SK-N-SH (cell line): Measurements from ENCODE around the gene KCNQ5. TPM values are rescaled to one million over a fixed set of nuclear protein-coding genes. Genes with fewer than 3 reads are reported as not detected.

ENCODE experiments used
- CTCF ChIA-PET: fragments of 300-600, 350-600 bp; formaldehyde crosslinking; extraction: SDS; loops from one replicate; lab custom pipeline; 2021; lab: Yijun Ruan, JAX
- POLR2A ChIA-PET: fragments of 350-600 bp; sonication (Branson Sonifier 250); formaldehyde crosslinking; extraction: SDS; loops from one replicate; lab custom pipeline; 2020; ENCODE audit warnings: antibody characterized with exemption, inconsistent platforms; lab: Yijun Ruan, JAX
- DNase-seq: peaks from one replicate; pipeline ENCODE4 v3.0.0; 2012
- H2AFZ ChIP-seq: fragments of 200-600 bp; sonication (generic); 2 replicates; pipeline ENCODE4 v1.8.1; 2016; ENCODE audit warnings: antibody characterized with exemption, mild to moderate bottlenecking, low read depth
- H3F3A ChIP-seq: fragments of 200-600 bp; sonication (generic); replicated peaks from 2 replicates; pipeline ENCODE3; 2016; ENCODE audit warnings: antibody characterized with exemption, mild to moderate bottlenecking; ENCODE audit not compliant: insufficient read depth
- H3K27ac ChIP-seq, 2 experiments: fragments of 200-500 bp in 1 of 2; fragments of 200-600 bp in 1 of 2; sonication (Bioruptor generic) in 1 of 2; sonication (generic), shearing (Covaris generic) in 1 of 2; 2 replicates each; pipeline versions ENCODE4 v1.5.1 to v1.6.1; 2014 to 2016; ENCODE audit warnings: low read depth in 2 of 2, inconsistent platforms in 1 of 2, low read length in 1 of 2, mild to moderate bottlenecking in 1 of 2, mixed read lengths in 1 of 2
- H3K27me3 ChIP-seq: fragments of 200-600 bp; sonication (generic), shearing (Covaris generic); 2 replicates; pipeline ENCODE4 v1.6.1; 2016; ENCODE audit warnings: mixed run types; ENCODE audit not compliant: insufficient read depth
- H3K36me3 ChIP-seq, 2 experiments: fragments of 200-500 bp in 1 of 2; fragments of 200-600 bp in 1 of 2; sonication (Bioruptor generic) in 1 of 2; sonication (generic) in 1 of 2; replicated peaks in 1 of 2; 2 replicates each; pipeline versions ENCODE3 to v1.5.1; 2014 to 2016; ENCODE audit warnings: low read length in 1 of 2, mild to moderate bottlenecking in 1 of 2; ENCODE audit not compliant: insufficient read depth in 2 of 2, control insufficient read depth in 1 of 2
- H3K4me1 ChIP-seq, 2 experiments: fragments of 200-500 bp in 1 of 2; fragments of 200-600 bp in 1 of 2; sonication (Bioruptor generic) in 1 of 2; sonication (generic), shearing (Covaris generic) in 1 of 2; 2 replicates each; pipeline versions ENCODE4 v1.5.1 to v1.6.1; 2014 to 2016; ENCODE audit warnings: low read depth in 1 of 2, low read length in 1 of 2, mixed run types in 1 of 2; ENCODE audit not compliant: insufficient read depth in 2 of 2, control insufficient read depth in 1 of 2
- H3K4me2 ChIP-seq: fragments of 200-600 bp; sonication (generic), shearing (Covaris generic); 2 replicates; pipeline ENCODE4 v1.6.1; 2017; ENCODE audit warnings: mixed run types
- H3K4me3 ChIP-seq, 2 experiments: fragments of 200-500 bp in 1 of 2; fragments of 200-600 bp in 1 of 2; sonication (Bioruptor generic) in 1 of 2; sonication (generic), shearing (Covaris generic) in 1 of 2; 2 replicates each; pipeline versions ENCODE4 v1.5.1 to v1.8.1; 2014 to 2016; ENCODE audit warnings: low read depth in 2 of 2, inconsistent platforms in 1 of 2, low read length in 1 of 2, mild to moderate bottlenecking in 1 of 2, mixed read lengths in 1 of 2, moderate library complexity in 1 of 2
- H3K79me2 ChIP-seq: fragments of 200-600 bp; sonication (generic); 2 replicates; pipeline ENCODE4 v1.8.1; 2017; ENCODE audit warnings: mild to moderate bottlenecking; ENCODE audit not compliant: insufficient read depth
- H3K9ac ChIP-seq: fragments of 200-600 bp; sonication (generic); 2 replicates; pipeline ENCODE4 v1.6.1; 2017; ENCODE audit warnings: mixed run types
- H3K9me2 ChIP-seq: fragments of 200-600 bp; sonication (generic); 2 replicates; pipeline ENCODE4 v1.6.1; 2017; ENCODE audit warnings: mixed run types
- H3K9me3 ChIP-seq: fragments of 200-600 bp; sonication (generic); 2 replicates; pipeline ENCODE4 v1.6.1; 2017; ENCODE audit warnings: mixed run types, mild to moderate bottlenecking, moderate library complexity
- H4K20me1 ChIP-seq: fragments of 200-600 bp; sonication (generic); 2 replicates; pipeline ENCODE4 v1.6.1; 2017; ENCODE audit warnings: mild to moderate bottlenecking, mixed run types; ENCODE audit not compliant: insufficient read depth
- CHD2 ChIP-seq: fragments of 150-350 bp; IDR thresholded peaks from 2 replicates; pipeline ENCODE4 v1.6.1; 2018; ENCODE audit warnings: low read length; ENCODE audit not compliant: partially characterized antibody
- CTCF ChIP-seq: fragments of 200-600 bp; sonication (generic); IDR thresholded peaks from 2 replicates; pipeline ENCODE4 v1.6.1; 2017; ENCODE audit warnings: antibody characterized with exemption, mild to moderate bottlenecking, moderate library complexity
- EZH2phosphoT487 ChIP-seq: fragments of 200-600 bp; sonication (generic); IDR thresholded peaks from 2 replicates; pipeline ENCODE4 v1.6.1; 2017; ENCODE audit warnings: low read depth, mixed run types, mild to moderate bottlenecking, antibody characterized with exemption, moderate library complexity, borderline replicate concordance
- FOSL2 ChIP-seq: IDR thresholded peaks from 2 replicates; pipeline ENCODE4 v1.4.0; 2012; ENCODE audit warnings: low read depth, mild to moderate bottlenecking, moderate library complexity, borderline replicate concordance
- FOXJ3 ChIP-seq: sonication (generic); formaldehyde crosslinking; IDR thresholded peaks from 2 replicates; pipeline ENCODE4 v1.5.1; 2020; ENCODE audit warnings: mild to moderate bottlenecking, missing genetic modification reagents
- MAX ChIP-seq: IDR thresholded peaks from 2 replicates; pipeline ENCODE4 v1.4.0; 2012; ENCODE audit warnings: low read depth
- MEF2A ChIP-seq: IDR thresholded peaks from 2 replicates; pipeline ENCODE4 v1.4.0; 2012; ENCODE audit warnings: low read depth, borderline replicate concordance
- RCOR1 ChIP-seq: fragments of 150-350 bp; IDR thresholded peaks from 2 replicates; pipeline ENCODE4 v1.6.1; 2017; ENCODE audit warnings: antibody characterized with exemption, low read length
- REST ChIP-seq: IDR thresholded peaks from 2 replicates; pipeline ENCODE4 v1.6.1; 2012; ENCODE audit warnings: mild to moderate bottlenecking, low read depth, low read length, moderate library complexity
- RXRA ChIP-seq: IDR thresholded peaks from 2 replicates; pipeline ENCODE4 v1.4.0; 2012; ENCODE audit warnings: low read depth, mild to moderate bottlenecking, borderline replicate concordance
- SIN3A ChIP-seq: IDR thresholded peaks from 2 replicates; pipeline ENCODE4 v1.6.1; 2012; ENCODE audit warnings: low read depth, mild to moderate bottlenecking, low read length, moderate library complexity, borderline replicate concordance
- TAF1 ChIP-seq: IDR thresholded peaks from 2 replicates; pipeline ENCODE4 v1.6.1; 2012; ENCODE audit warnings: low read depth, mild to moderate bottlenecking, low read length, moderate library complexity, borderline replicate concordance
- USF1 ChIP-seq: IDR thresholded peaks from 2 replicates; pipeline ENCODE4 v1.4.0; 2012; ENCODE audit warnings: low read depth, borderline replicate concordance
- USF2 ChIP-seq: fragments of 150-350 bp; IDR thresholded peaks from 2 replicates; pipeline ENCODE4 v1.6.1; 2017; ENCODE audit warnings: antibody characterized with exemption, low read length, low read depth, borderline replicate concordance
- YY1 ChIP-seq: IDR thresholded peaks from 2 replicates; pipeline ENCODE4 v1.4.0; 2012; ENCODE audit warnings: low read depth, mild to moderate bottlenecking
- ZBTB33 ChIP-seq: IDR thresholded peaks from 2 replicates; pipeline ENCODE4 v1.4.0; 2012; ENCODE audit warnings: low read depth, borderline replicate concordance
- WGBS: methylation state at CpG from one replicate; pipeline ENCODE4 v1.1.6; 2017; ENCODE audit warnings: low lambda C conversion rate; 5-methylcytosine and 5-hydroxymethylcytosine counted together
- polyA plus RNA-seq, 3 experiments: library from polyadenylated mRNA; depleted of rRNA; stranded (reverse); fragments of >200 nt; gene quantifications; 2 replicates each; pipeline ENCODE4 v1.2.3, GENCODE V29; 2012

Gene KCNQ5
- polyA plus RNA-seq, 1 of the 3 experiments (the other 2 are of a cell fraction), result 3.2 TPM

GRCh38 chr6:72836971-72837370 lies 215.1 kb downstream of the KCNQ5 start:
- Histone ChIP-seq H2AFZ (no peak overlapping the region), H4K20me1 (no peaks in the 10 kb centered on the region), H3K9me2 (no peaks in the 10 kb centered on the region), H3K4me2 (no peak overlapping the region), H3K27me3 (no peaks in the 10 kb centered on the region)
- WGBS, result 95% methylated on average over 1 of the region's 1 CpG
- POLR2A ChIA-PET, result no interaction called here
- TF ChIP-seq CTCF, result no peak
- TF ChIP-seq SIN3A, result no peak
- no peak for TF ChIP-seq USF2
- TF ChIP-seq USF1, result no peak
- no peak for TF ChIP-seq RXRA
- TF ChIP-seq YY1, result no peak
- no peak for TF ChIP-seq EZH2phosphoT487
- TF ChIP-seq RCOR1, result no peak
- no peak for TF ChIP-seq REST
- TF ChIP-seq, all 33 proteins: peak for 0
- H3K4me1 ChIP-seq, result no peaks in the 10 kb centered on the region
- H3K9ac ChIP-seq, result no peak overlapping the region
- no peaks in the 10 kb centered on the region for H3K9me3 ChIP-seq
- CTCF ChIA-PET, result no interaction called here
- peaks cover 31% of the 10 kb centered on the region for H3K79me2 ChIP-seq
- H3F3A ChIP-seq, result no peaks in the 10 kb centered on the region
- no peak overlapping the region for H3K27ac ChIP-seq
- no peak overlapping the region for H3K4me3 ChIP-seq
- DNase-seq, result no peak
- peaks cover 0 to 7% of the 10 kb centered on the region in 2 experiments for H3K36me3 ChIP-seq

- H3K27ac ChIP-seq, result no peak overlapping the region
- no peaks in the 10 kb centered on the region for H3K4me1 ChIP-seq
- ChIA-PET POLR2A (no interaction called here), CTCF (no interaction called here)
- H3K4me2 ChIP-seq, result no peak overlapping the region
- no peak for DNase-seq
- no peaks in the 10 kb centered on the region for H3K27me3 ChIP-seq
- no peak overlapping the region for H2AFZ ChIP-seq
- H3K79me2 ChIP-seq, result peaks cover 48% of the 10 kb centered on the region
- 76% methylated on average over 2 of the region's 2 CpGs for WGBS
- peaks cover 0 to 4% of the 10 kb centered on the region in 2 experiments for H3K36me3 ChIP-seq
- H3K9ac ChIP-seq, result no peak overlapping the region
- no peak overlapping the region for H3K4me3 ChIP-seq
- H3K9me3 ChIP-seq, result no peaks in the 10 kb centered on the region
- H3K9me2 ChIP-seq, result no peaks in the 10 kb centered on the region
- 0 out of 2 replicates have a peak, but pooled peaks cover 5% of the 10 kb centered on the region for H4K20me1 ChIP-seq
- H3F3A ChIP-seq, result no peaks in the 10 kb centered on the region
- TF ChIP-seq RCOR1 (no peak), MAX (no peak), CHD2 (no peak), SIN3A (no peak), TAF1 (no peak), FOSL2 (no peak), MEF2A (no peak), ZBTB33 (no peak), FOXJ3 (CRISPR knock-in tag) (no peak)
Measured at GRCh38 chr6:72841195-72841594, 219.3 kb downstream of the KCNQ5 start.
